A673 (cell line): ENCODE data around the gene N4BP2L1. TPM values are rescaled to one million over a fixed set of nuclear protein-coding genes. Genes with fewer than 3 reads are reported as not detected.

Experiments used
- BruUV-seq: library from RNA; stranded (reverse); fragments of 400-500 nt; replicated peaks from 2 replicates; lab custom pipeline; 2021; lab: Mats Ljungman, UMichigan
- CTCF ChIA-PET: fragments of 300-600 bp; sonication (Branson Sonifier 250); formaldehyde crosslinking; loops from one replicate; lab custom pipeline; 2022; ENCODE audit warnings: antibody characterized with exemption; lab: Charles Lee
- POLR2A ChIA-PET: fragments of 300-600 bp; sonication (Branson Sonifier 250); formaldehyde crosslinking; loops from one replicate; lab custom pipeline; 2022; ENCODE audit warnings: antibody characterized with exemption; ENCODE audit not compliant: low non-redundant PET; lab: Charles Lee
- DNase-seq: peaks from one replicate; pipeline ENCODE4 v3.0.0-alpha.2; 2015; ENCODE audit warnings: low spot score
- H3K27ac ChIP-seq: fragments of 200-600 bp; sonication (generic); 2 replicates; pipeline ENCODE4 v1.5.1; 2016; ENCODE audit warnings: mixed run types, low read depth, mild to moderate bottlenecking, mixed read lengths, antibody characterized with exemption, low read length; ENCODE audit not compliant: poor library complexity, severe bottlenecking
- H3K27me3 ChIP-seq: fragments of 200-600 bp; sonication (generic); replicated peaks from 2 replicates; pipeline ENCODE4 v1.6.1; 2017; ENCODE audit warnings: mixed run types, low read depth, mild to moderate bottlenecking, mixed read lengths, antibody characterized with exemption, low read length; ENCODE audit not compliant: insufficient read depth, poor library complexity
- H3K36me3 ChIP-seq: fragments of 200-600 bp; sonication (generic); 2 replicates; pipeline ENCODE4 v1.6.1; 2016; ENCODE audit warnings: mixed run types, mild to moderate bottlenecking, mixed read lengths, antibody characterized with exemption, low read length; ENCODE audit not compliant: insufficient read depth, poor library complexity, severe bottlenecking
- H3K4me1 ChIP-seq: fragments of 200-600 bp; sonication (generic); 2 replicates; pipeline ENCODE4 v1.6.1; 2017; ENCODE audit warnings: mixed run types, mild to moderate bottlenecking, mixed read lengths, antibody characterized with exemption, low read length; ENCODE audit not compliant: insufficient read depth, poor library complexity, severe bottlenecking
- H3K4me3 ChIP-seq: fragments of 200-600 bp; sonication (generic); 2 replicates; pipeline ENCODE4 v1.5.1; 2016; ENCODE audit warnings: low read depth, mixed run types, mild to moderate bottlenecking, mixed read lengths, low read length; ENCODE audit not compliant: poor library complexity, severe bottlenecking
- H3K9me3 ChIP-seq: fragments of 200-600 bp; sonication (generic); 2 replicates; pipeline ENCODE4 v1.6.1; 2016; ENCODE audit warnings: mixed run types, low read depth, mild to moderate bottlenecking, mixed read lengths, antibody characterized with exemption, low read length; ENCODE audit not compliant: poor library complexity, severe bottlenecking
- EZH2 ChIP-seq: fragments of 200-600 bp; sonication (generic); IDR thresholded peaks from 2 replicates; pipeline ENCODE4 v1.6.1; 2017; ENCODE audit warnings: borderline replicate concordance, low read depth, mild to moderate bottlenecking, mixed read lengths, antibody characterized with exemption, low read length; ENCODE audit not compliant: poor library complexity, severe bottlenecking
- intact Hi-C: fragments of 100-400 bp; cut with micrococcal nuclease; formaldehyde crosslinking; loops from one replicate; pipeline ENCODE4 v1.10.0; 2022; ENCODE audit not compliant: unreplicated experiment
- total RNA-seq: library from RNA; stranded (reverse); gene quantifications from 2 replicates; pipeline ENCODE4 v1.2.3, GENCODE V29; 2021
- TF ChIP-seq, protein P1 (sequence below): fragments of 300-800, 200-600 bp; sonication (generic); conservative IDR thresholded peaks from 2 replicates; pipeline ENCODE4 v1.5.1; 2017; ENCODE audit warnings: low read depth, mild to moderate bottlenecking, antibody characterized with exemption, low read length, moderate library complexity, mixed read lengths

Gene N4BP2L1
- total RNA-seq, 1 experiment from 2014 or later, result 0.49 TPM

GRCh38 chr13:32471187-32471922 is 43.4 kb upstream of the N4BP2L1 start:
- no peak overlapping the region for H3K27ac ChIP-seq
- CTCF ChIA-PET, result no interaction called here
- intact Hi-C loops, result no loop called here

DNA sequence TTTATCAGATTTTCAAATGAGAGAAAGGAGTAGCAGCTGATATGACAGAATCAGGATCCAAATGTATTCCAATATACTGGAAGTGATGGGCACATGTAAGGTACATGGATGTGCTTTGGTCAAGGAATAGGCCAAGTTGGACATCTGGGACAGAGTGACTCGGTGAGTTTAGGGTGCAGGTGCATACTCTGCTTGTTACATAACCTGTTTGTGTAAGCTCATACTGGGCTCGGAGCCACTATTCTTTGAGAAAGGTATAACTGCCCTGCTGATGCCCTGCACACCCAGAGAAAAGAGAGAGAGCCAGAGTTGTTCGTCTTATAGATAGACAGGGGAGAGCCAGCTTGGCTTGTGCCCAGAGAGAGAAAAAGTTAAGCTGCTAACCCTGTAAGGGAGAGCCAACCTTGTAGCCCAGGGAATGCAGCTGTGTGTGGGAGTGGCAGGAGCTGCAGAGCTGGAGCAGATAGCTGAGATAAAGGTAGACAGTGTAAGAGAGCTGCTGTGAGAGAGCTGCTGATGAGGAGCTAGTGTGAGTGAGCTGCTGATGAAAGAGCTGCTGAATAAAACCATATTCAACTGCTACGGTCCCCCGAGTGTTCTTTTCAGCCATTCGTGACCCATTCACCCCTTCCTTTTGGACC is 40.7 kb upstream of the N4BP2L1 start:
- DNase-seq, result no peak
- intact Hi-C loops, result no loop called here
- TF ChIP-seq EZH2, result no peak
- TF ChIP-seq, protein P1, sequence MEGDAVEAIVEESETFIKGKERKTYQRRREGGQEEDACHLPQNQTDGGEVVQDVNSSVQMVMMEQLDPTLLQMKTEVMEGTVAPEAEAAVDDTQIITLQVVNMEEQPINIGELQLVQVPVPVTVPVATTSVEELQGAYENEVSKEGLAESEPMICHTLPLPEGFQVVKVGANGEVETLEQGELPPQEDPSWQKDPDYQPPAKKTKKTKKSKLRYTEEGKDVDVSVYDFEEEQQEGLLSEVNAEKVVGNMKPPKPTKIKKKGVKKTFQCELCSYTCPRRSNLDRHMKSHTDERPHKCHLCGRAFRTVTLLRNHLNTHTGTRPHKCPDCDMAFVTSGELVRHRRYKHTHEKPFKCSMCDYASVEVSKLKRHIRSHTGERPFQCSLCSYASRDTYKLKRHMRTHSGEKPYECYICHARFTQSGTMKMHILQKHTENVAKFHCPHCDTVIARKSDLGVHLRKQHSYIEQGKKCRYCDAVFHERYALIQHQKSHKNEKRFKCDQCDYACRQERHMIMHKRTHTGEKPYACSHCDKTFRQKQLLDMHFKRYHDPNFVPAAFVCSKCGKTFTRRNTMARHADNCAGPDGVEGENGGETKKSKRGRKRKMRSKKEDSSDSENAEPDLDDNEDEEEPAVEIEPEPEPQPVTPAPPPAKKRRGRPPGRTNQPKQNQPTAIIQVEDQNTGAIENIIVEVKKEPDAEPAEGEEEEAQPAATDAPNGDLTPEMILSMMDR, result no peak
- ChIA-PET CTCF (no interaction called here), POLR2A (interaction anchor here (0.6 kb wide), 1 partner anchor 204 kb away, joined by 3 read pairs; no protein-coding TSS in a partner anchor)
- BruUV-seq, result no TSS peak
- Histone ChIP-seq H3K9me3 (no peaks in the 10 kb centered on the region), H3K36me3 (no peaks in the 10 kb centered on the region), H3K27me3 (no peaks in the 10 kb centered on the region), H3K4me3 (no peak overlapping the region), H3K27ac (no peak overlapping the region), H3K4me1 (no peaks in the 10 kb centered on the region)

More at GRCh38 chr13:32471187-32471922, 43.4 kb upstream of the N4BP2L1 start:
- Histone ChIP-seq H3K4me3 (no peak overlapping the region), H3K27me3 (no peaks in the 10 kb centered on the region), H3K4me1 (no peaks in the 10 kb centered on the region), H3K9me3 (no peaks in the 10 kb centered on the region), H3K36me3 (no peaks in the 10 kb centered on the region)
- DNase-seq, result no peak
- POLR2A ChIA-PET, result interaction anchor here (0.5 kb wide), 1 partner anchor 60 kb away, joined by 12 read pairs; no protein-coding TSS in a partner anchor
- no TSS peak for BruUV-seq
- no peak for TF ChIP-seq EZH2

DNA sequence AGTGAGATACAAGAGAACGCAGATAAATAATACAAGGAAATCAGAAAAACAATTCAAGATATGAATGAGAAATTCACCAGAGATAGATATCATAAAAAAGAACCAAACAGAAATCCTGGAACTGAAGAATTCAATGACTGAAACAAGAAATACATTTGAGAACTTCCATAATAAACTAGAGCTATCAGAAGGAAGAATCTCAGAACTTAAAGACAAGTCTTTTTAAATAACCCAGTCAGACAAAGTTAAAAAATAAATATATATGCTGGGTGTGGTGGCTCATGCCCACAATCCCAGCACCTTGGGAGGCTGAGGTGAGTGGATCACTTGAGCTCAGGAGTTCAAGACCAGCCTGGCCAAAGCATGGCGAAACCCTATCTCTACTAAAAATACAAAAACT is 28.7 kb upstream of the N4BP2L1 start:
- intact Hi-C loops, result no loop called here
- ChIA-PET POLR2A (no interaction called here), CTCF (no interaction called here)
- no peak overlapping the region for H3K4me3 ChIP-seq
- no TSS peak for BruUV-seq
- H3K4me1 ChIP-seq, result no peaks in the 10 kb centered on the region
- no peaks in the 10 kb centered on the region for H3K36me3 ChIP-seq
- peaks cover 8% of the 10 kb centered on the region for H3K9me3 ChIP-seq
- no peak for DNase-seq
- TF ChIP-seq, protein P1, result no peak
- TF ChIP-seq EZH2, result no peak
- no peaks in the 10 kb centered on the region for H3K27me3 ChIP-seq
- no peak overlapping the region for H3K27ac ChIP-seq
